Esophagus muscularis mucosa (tissue), 2 donors: ENCODE measurements around the gene MCAM.

Experiments used
- EP300 ChIP-seq: sonication (generic); formaldehyde crosslinking; IDR thresholded peaks from one replicate; pipeline ENCODE4 v1.6.1; 2017; ENCODE audit warnings: antibody characterized with exemption
- POLR2A ChIP-seq: fragments of 450-650 bp; IDR thresholded peaks from one replicate; pipeline ENCODE4 v1.6.1; 2017; ENCODE audit warnings: antibody characterized with exemption, moderate library complexity, mild to moderate bottlenecking, low read depth

DNA sequence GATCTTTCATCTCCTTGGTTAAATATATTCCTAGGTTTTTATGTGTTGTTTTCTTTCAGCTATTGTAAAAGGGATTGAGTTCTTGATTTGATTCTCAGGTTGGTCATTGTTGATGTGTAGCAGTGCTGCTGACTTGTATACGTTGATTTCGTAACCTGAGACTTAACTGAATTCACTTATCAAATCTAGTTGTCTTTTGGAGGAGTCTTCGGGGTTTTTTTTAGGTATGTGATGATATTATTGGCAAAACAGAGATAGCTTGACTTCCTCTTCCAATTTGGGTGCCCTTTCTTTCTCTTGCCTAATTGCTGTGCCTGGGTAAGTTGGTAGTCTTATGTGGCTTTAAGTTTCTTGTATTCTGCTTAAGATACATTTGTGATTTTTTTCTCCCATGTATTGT lies 57.9 kb downstream of the MCAM start:
- TF ChIP-seq POLR2A (no peak), EP300 (no peak)
